Loucy (cell line): ENCODE data around the gene ZCRB1.

Source experiments
- CTCF ChIP-seq: fragments of 200-600 bp; sonication (generic); conservative IDR thresholded peaks from 2 replicates; pipeline ENCODE4 v1.5.1; 2014; ENCODE audit warnings: mild to moderate bottlenecking, antibody characterized with exemption, low read length
- EZH2phosphoT487 ChIP-seq: fragments of 200-600 bp; IDR thresholded peaks from 2 replicates; pipeline ENCODE4 v1.6.1; 2018; ENCODE audit warnings: antibody characterized with exemption, mild to moderate bottlenecking, moderate library complexity, borderline replicate concordance

GRCh38 chr12:42327227-42327590 lies 1.3 kb upstream of the ZCRB1 start:
- TF ChIP-seq CTCF (no peak), EZH2phosphoT487 (no peak)
